ENCODE measurements around the gene LRMDA.

GRCh38 chr10:75486591-75486990 is 55.2 kb downstream of the LRMDA start:
- TF ChIP-seq FOXO1 (CRISPR knock-in tag; IDR thresholded peaks at IDR 0.05) (no peak), POLR2A (IDR thresholded peaks at IDR 0.05; ENCODE audit: insufficient read depth in 1 of 2, low read depth in 2 of 2, low read length in 2 of 2) (no peak), ZBTB26 (CRISPR knock-in tag; IDR thresholded peaks at IDR 0.05; ENCODE audit: borderline replicate concordance) (no peak), KDM1A (CRISPR knock-in tag; IDR thresholded peaks at IDR 0.05) (no peak), ZNF292 (CRISPR knock-in tag; IDR thresholded peaks at IDR 0.05; ENCODE audit: borderline replicate concordance, low read depth) (no peak), ZBTB49 (CRISPR knock-in tag; IDR thresholded peaks at IDR 0.05; ENCODE audit: borderline replicate concordance) (no peak), ZBTB38 (CRISPR knock-in tag; IDR thresholded peaks at IDR 0.05) (no peak), MAX (IDR thresholded peaks at IDR 0.05) (no peak), ZFP91 (CRISPR knock-in tag; IDR thresholded peaks at IDR 0.05; ENCODE audit: borderline replicate concordance) (no peak), GTF2F1 (IDR thresholded peaks at IDR 0.05; ENCODE audit: low read length) (no peak), EZH2 (conservative IDR thresholded peaks at IDR 0.05; ENCODE audit: low read depth, low read length) (no peak), SKIL (CRISPR knock-in tag; IDR thresholded peaks at IDR 0.05; ENCODE audit: borderline replicate concordance) (no peak), CTCF (CRISPR knock-in tag; IDR thresholded peaks at IDR 0.05) (no peak)

Measured in HepG2 (cell line).